ENCODE measurements around the gene CXCL16.

Gene CXCL16, protein sequence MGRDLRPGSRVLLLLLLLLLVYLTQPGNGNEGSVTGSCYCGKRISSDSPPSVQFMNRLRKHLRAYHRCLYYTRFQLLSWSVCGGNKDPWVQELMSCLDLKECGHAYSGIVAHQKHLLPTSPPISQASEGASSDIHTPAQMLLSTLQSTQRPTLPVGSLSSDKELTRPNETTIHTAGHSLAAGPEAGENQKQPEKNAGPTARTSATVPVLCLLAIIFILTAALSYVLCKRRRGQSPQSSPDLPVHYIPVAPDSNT

DNA sequence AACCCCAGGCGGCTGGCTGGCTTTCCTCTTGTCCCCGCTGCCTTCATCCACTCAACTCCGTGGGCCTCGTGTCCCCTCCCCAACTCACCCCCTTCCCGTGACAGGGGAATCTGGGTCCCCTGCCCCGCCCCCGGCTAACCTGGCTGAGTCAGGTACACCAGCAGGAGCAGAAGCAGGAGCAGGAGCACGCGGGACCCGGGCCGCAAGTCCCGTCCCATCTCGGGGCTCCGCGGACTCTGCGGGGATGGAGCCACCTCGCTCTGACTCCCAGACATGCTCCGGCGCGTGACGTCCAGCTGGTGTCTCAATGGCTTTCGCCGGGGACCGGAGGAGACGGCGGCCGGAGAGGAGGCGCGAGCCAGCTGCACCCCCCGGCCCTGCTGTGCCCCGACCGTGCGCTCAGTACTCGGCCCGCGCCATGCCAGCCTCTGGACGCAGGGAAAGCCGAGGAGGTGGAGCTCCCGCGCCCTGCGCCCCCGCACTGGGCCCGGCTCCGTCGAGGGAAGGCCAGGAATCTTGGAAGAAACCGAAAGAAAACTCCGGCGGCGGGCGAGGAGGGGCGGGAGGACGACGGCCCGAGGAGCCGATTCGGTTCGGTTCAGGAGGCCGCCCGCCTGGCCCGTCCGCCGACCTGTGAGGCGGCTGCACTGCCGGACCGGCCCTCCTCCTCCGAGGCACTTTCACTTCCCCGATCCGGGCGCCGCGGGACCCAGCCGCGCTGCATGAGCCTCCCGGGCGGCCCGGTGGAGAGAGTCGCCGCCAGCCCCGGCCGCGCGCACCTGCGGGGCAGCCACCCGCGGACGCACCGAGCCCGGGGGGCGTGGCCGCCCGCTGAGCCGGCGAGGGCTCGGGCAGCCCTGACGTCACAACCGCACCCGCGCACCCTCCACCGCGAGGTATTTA is at the start of gene CXCL16, which contains the start of gene ZMYND15:
CXCL16 (minus strand) TSS at position 807 of the 903 bp plus-strand sequence; CDS start at position 218, 589 bp downstream.
ZMYND15 (plus strand) TSS at position 712 of the 903 bp plus-strand sequence. CDS start 716 bp downstream, outside the sequence.
- no peak for DNase-seq

DNA sequence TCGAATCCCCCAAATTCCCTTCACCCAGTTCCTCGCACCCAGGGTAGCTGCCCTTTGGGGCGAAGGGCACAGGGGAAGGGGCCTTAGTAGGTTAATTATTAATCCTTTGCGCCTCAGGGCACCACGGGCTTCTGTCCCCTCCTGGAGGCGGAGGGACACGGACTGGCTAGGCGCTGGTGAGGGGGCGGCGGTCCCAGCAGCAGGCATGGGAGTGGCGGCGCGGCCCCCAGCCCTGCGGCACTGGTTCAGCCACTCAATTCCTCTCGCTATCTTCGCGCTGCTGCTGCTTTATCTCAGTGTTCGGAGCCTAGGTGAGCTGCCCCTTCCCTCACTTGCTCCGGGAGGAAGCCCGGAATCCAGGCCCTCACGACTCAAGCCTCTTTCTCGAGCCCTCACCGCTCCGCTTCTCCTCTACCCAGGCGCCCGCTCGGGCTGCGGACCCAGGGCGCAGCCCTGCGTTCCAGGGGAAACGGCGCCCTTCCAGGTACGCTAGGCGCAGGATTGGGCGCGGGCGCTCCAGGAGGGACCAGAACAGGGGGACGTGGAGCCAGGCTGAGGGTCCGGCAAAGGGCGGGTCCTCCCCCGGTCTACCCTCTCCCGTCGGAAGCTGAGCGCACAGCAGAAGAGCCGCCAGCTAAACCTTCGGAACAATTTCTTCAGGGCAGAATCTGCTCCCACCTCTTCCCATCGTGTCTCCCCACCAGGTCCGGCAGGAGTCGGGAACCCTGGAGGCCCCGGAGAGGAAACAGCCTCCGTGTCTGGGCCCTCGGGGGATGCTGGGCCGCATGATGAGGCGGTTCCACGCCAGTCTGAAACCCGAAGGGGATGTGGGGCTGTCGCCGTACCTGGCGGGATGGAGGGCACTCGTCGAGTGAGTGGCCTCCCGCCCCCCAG is 49.3 kb upstream of the CXCL16 start, which contains the start of gene GLTPD2:
GLTPD2 (plus strand) TSS at position 158 of the 894 bp plus-strand sequence; CDS start at position 206, 48 bp downstream.
- DNase-seq: no peak

DNA sequence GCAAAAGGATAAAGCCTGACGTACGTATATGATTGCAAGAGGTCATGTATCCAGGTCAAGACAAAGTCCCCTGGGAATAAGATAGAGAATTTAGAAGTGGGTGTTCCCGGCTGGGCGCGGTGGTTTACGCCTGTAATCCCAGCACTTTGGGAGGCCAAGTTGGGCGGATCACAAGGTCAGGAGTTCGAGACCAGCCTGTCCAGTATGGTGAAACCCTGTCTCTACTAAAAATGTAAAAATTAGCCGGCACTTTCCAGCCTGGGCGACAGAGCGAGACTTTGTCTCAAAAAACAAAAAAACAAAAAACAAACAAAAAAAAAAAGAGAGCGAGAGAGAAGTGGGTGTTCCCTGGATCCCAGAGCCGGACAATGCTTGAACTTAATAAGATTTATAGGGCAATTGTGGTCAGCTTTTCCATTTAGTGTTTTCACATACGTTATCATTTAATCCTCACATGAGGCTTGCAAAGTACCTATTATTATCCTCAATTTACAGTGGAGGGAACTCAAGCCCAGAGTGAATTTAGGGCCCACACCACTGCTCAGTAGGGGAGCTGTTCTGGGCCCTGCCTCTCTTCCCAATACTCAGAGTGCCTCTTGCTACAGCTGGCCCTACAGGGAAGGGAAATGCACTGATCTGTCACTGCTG is 48.6 kb upstream of the CXCL16 start:
- DNase-seq: no peak

DNA sequence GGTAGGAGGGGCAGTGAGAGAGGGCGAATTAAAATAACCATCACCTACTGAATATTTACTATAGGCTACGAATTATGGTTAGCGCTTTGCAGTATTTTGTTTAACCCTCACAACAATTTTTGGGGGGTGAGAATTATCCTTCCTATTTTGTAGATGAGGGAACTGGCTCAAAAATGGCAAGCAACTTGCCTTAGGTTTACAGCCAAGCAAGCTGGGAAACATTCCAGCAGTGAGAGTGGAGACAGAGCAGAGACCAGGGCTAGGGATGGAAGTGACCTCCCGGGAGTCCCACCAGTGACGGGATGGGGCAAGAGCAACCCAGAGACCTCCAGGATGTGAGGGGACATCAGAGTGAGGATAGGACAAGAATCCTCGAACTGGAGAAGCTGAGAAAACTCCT is 46.8 kb upstream of the CXCL16 start:
- DNase-seq: no peak

DNA sequence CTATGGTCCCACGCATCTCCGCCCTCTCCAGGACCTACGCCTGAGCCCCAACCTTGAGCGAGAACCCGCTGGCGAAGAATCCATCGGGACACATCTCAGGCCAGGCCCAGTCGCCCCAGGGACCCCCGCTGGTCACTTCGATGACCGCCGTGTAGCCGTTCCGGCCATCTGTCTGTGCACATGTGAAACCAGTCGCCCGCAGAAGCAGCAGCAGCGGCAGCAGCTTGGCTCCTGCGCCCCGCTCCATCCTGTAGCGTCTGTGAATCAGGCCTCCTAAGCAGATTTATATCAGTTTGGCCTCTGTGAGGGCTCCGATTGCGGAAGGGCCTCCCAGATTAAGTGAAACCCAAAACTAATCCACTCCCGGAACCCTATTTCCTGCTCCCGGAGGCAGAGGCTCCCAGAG is 46.4 kb upstream of the CXCL16 start, which contains the start of gene VMO1:
VMO1 (minus strand) TSS at position 259 of the 406 bp plus-strand sequence; CDS start at position 247, 12 bp downstream.
- no peak for DNase-seq

DNA sequence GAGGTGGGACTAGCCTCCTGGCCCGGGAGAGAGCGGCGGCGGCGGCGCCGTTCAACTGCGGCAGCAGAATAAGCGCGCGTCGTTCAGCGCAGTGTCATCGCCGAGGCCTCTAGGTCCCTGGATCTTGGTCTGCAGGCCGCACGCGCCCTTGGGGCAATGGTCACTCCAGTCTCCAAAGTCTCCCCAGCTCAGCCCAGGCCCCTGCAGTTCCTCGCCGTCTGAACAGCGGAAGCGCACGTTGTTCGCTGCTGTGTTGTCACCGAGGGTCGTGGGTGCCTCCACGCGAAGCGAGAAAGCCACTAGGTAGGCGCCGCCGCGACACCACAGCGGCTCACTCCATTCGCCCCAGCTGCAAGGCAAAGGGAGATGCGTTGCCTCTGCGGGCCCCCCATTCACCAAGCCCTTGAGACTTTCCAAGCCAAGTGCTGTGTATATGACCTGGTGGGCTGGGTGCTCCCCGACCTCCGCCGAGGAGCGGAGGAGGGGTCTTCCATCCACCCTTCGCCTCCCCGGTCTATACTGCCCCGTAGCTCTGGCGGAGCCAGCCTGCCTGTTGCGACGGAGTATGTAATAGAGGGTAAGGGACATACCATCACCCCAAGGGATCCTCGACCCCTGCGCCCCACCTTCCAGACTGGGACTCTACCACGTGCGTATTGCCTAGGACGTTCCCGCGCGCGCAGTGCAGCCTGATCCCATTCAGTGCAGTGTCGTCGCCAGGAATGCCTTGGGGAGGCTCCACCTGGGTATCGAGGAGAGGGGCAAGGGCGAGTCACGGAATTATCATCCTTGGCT is 45.8 kb upstream of the CXCL16 start:
- DNase-seq: no peak

DNA sequence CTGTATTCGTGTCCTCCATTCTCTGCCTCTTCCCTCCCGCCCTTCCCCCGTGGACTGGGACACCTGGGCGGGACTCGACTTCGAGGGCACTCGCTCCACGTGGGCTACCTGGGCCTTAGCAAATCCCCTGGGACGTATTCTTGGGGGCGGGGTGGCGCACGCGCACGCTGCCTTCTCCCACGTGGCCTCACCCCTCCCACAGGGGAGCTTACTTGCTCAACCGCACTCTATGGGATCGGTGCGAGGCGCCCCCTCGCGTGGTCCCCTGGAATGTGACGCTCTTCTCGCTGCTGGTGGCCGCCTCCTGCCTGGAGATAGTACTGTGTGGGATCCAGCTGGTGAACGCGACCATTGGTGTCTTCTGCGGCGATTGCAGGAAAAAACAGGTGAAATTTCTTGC is 42.9 kb upstream of the CXCL16 start:
- no peak for DNase-seq

DNA sequence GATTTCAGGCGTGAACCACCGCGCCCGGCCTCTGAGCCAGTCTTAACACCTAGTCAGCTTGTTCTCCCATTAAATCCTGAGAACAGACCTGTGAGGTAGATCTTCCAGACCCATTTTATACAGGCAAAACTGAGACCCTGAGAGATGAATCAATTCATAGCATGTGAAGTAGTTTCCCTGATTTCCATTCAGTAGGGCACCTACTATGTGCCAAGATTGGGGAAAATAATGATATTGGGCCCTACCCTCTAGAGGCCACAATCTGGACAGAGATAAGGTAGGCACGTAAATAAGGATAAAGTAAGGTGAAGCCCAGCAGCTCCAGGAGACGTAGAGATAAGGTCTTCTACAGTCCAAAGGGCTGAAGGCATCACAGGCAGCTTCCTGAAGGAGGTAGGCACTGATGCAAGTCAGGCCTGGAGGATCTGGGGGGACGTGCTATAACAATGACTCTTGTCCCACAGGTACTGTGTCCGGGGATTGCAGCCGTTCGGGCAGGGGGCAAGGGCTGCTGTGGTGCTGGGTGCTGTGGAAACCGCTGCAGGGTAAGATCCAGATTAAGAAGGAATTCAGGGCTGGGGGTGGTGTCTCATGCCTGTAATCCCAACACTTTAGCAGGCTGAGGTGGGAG is 40.7 kb upstream of the CXCL16 start:
- DNase-seq: no peak

DNA sequence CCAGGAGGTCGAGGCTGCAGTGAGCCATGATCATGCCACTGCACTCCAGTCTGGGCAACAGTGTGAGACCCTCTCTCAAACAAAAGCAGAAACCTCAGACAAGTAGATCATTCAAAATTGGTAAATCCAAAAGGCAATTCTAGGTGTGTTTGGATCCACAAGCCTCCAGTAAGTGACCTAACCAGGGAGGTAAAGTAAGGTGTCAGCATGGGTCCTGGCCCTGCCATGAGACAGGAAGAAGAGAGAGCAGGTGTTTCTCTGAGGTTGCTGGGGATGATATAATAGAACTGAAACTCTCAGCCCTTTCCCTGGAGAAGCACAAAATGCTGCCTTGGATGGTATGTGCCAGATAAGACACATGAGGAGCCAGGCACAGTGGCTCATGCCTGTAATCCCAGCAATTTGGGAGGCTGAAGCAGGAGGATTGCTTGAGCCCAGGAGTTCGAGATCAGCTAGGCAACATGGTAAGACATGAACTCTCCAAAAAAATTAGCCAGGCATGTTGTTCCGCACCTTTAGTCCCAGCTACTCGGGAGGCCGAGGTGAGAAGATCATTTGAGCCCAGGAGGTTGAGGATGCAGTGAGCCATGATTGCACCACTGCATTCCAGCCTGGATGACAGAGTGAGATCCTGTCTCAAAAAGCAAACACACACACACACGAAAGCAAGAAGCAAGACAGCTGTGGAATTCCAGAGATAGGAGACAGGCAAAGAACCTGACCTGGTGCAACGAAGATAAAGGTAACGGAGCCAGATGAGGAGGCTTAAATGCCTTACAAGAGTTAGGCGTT is 38.4 kb upstream of the CXCL16 start:
- no peak for DNase-seq

DNA sequence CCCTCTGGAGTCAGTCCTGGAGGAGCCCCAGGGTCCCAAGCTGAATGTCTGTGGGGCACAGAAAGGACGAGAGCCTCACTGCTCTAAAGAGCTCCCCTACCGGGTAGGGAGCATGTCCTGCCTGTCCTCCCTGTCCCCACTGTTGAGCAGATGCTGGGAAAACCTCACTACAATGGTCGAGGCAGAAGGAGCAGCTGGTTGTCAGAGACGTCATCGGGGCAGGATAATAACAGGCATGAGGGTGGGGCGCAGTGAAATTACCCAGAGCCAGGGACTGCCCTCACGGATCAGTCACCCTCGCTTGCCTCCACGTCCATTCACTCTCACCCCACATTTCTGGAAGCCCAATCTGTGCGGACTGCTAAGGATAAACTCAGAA is 32.5 kb upstream of the CXCL16 start:
- DNase-seq: no peak

DNA sequence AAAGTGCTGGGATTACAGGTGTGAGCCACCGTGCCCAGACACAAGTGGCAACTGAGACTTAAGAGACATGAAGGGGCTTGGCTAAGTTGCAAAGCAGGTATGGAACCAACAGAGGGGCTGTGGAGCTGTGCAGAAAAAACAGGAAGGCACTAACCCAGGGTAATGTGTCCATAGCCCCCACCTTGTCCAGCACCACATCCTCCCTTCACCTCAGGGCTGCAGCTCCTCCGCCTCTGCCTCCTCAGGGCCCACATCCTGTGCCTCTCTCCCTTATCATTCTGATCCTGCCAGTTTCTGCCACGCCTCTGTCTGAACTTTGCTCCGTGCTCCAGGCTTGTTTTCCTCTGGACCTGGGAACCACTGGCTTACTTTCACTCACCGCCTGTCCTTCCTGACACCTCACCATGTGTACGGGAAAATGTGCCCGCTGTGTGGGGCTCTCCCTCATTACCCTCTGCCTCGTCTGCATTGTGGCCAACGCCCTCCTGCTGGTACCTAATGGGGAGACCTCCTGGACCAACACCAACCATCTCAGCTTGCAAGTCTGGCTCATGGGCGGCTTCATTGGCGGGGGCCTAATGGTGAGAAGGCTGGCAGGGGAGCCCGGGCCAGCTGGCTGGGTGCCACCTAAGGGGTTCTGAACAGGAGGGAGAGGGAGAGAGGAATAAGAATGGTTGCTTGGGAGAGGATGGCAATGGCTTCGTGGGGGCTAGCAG is 31.9 kb upstream of the CXCL16 start, which contains the start of gene TM4SF5:
TM4SF5 (plus strand) TSS at position 368 of the 716 bp plus-strand sequence; CDS start at position 405, 37 bp downstream.
- DNase-seq: no peak

DNA sequence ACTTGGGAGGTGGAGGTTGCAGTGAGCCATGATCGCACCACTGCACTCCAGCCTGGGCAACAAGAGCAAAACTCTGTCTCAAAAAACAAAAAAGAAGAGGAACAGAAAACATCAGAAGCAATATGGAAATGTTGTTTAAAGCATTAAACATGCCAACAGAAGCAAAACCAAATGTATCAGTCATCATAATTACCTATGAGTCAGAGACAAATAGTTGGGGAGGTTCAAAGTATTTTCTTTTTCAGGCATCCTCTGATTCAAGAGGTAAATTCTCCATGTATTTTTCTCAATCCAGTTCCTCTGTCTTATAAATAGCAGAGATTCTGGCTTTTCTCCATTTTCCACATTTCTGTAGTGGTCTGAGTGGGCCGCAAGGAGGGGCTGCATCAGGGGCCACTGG is 29.9 kb upstream of the CXCL16 start:
- DNase-seq: no peak

DNA sequence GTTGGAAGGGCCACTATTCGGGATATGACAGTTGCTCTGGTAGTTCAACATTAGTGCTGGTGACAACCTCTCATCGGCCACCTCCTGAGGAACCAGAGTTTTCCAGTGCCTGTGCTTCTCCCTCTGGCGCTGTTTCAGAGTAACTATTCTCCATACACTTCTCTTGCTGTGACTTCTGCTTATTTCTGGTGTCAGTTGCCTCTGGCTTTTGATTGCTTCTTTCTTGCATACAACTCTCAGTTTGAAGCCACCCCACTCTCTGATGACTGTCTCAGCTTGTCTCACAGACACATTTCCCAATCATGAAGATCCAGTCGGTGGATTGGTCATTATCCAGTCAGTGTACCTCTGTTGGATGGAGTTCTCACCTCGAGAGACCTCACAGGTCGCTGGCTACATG is 28.6 kb upstream of the CXCL16 start:
- DNase-seq: no peak

DNA sequence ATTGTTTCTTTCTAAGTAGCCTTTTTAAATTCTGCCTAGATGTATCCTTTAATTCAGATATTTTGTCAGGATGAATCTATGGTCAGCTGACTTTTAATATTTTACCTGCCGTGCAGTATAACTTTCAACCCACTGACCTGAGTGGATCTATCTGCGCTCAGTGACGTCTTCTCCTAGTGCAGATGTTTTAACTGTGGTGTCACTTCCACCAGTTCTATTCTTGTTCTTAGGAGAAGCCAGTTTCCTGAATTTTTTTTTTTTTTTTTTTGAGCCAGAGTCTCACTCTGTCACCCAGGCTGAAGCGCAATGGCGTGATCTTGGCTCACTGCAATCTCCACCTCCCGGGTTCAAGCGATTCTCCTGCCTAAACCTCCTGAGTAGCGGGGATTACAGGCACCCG is 27.0 kb upstream of the CXCL16 start:
- DNase-seq: no peak

DNA sequence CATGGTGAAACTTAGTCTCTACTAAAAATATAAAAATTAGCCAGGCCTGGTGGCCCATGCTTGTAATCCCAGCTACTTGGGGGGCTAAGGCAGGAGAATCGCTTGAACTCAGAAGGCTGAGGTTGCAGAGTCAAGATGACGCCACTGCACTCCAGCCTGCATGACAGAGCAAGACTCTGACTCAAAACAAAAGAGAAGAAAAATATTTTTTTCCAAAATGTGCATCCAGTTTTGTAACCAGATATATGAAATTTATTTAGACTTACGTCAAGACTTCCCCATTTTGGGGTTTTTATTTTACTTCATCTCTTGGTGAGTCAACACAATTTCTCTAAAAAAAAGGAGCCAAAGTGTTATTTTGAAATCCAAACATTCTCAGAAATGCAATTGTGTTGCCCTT is 26.5 kb upstream of the CXCL16 start:
- DNase-seq: no peak

DNA sequence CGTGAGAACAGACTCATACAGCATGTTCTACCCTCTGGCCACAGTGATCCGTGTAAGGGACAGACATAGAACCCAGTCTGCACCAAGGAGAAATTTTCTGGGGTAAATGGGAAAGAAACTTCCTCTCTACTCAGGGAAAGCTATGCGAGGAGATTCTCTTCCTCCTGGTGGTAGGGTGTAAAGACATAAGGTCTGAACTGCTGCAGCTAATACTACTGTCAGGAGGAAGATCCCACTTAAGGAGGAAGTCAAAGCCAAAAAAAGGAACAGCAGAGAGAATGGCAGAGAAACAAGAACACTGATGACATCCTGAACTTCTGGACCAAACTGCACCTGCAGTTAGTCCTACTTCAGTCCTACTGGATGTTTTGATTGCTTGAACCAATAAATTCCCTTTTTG is 24.9 kb upstream of the CXCL16 start:
- DNase-seq: no peak

DNA sequence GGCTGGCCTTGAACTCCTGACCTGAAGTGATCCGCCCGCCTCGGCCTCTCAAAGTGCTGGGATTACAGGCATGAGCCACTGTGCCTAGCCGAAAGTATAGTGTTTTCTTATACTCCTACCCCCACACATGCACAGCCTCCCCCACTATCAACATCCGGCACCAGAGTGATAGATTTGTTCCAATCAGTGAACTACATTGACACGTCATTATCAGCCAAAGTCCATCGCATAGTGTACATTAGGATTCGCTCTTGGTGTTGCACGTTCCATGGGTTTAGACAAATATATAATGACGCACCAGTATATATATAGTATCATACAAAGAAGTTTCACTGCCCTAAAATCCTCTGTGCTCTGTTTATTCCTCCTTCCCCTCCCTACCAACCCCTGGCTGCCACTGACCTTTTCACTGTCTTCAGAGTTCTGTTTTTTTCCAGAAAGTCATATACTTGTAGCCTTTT is 20.1 kb upstream of the CXCL16 start:
- no peak for DNase-seq

DNA sequence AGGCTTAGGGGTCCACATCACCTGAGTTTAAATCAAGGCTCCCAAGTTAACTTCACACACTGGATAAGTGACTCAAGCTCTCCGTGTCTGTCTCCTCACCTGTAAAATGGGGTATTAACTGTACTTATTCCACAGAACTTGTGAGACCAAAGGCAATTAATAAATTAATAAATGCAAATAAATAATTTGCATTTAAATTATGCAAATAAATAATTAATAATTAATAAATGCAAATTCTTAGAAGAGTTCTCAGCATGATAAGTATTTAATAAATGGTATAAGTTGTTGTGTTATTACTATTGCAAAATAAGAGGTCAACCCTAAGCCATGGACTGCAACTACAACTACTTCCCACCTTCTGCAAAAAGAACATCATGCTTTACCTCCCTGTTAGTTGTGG is 13.7 kb upstream of the CXCL16 start:
- no peak for DNase-seq

DNA sequence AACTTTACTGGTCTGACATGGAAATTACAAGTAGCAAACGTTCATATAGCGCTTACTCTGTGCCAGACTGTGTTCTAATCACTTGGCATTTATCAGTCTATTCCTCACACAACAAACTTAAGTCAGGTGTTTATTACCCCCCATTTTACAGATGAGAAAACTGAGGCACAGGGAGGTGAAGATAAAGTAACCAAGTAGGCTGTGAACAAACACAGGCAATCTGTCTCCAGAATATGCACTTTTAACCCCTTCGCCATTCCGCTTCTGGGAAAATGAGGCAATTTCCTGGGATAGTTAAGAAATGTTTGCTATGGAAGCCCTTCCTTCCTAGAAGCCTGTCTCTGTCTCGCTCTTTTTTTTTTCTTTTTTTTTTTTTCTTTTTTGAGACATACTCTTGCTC is 12.2 kb upstream of the CXCL16 start:
- DNase-seq: no peak
